ENCODE data around the gene FXYD1.
A peak's percentile ranks its signal among the peaks of the same experiment; 100 is the strongest.
"Not testable (repeated sequence)": the region's sequence is repeated elsewhere in the genome, so short reads cannot be mapped to it uniquely, and the experiment has no call there.

The FXYD1 gene

DNA sequence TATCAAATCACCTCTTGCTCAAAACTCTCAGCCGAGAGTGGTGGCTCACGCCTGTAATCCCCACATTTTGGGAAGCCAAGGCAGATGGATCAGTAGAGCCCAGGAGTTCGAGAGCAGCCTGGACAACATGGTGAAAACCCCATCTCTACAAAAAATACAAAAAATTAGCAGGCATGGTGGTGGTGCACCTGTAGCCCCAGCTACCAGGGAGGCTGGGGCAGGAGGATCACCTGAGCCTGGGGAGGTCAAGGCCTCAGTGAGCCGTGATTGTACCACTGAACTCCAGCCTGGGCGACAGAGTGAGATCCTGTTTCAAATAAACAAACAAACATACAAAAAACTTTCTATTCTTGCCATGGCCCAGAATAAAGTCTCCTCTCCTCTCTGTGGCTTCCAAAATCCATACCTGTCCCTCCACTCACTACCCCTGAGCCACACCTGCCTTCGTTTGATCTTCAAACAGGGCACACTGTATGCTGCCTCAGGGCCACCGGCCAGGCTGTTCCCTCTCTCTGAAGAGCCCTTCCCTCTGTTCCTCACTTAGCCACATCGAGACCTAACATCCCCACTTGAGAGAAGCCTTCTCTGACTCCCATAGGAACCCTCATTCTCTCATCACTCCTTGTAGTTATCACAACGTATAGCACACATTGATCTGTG, 10.1 kb upstream of the FXYD1 start:
- Mint-ChIP-seq H3K27me3 (ENCODE audit: low read depth) (peaks cover 14% of the 10 kb centered on the region), H3K27ac (peak overlapping the region in 1 of 3 experiments; percentile 5), H3K9me3 (no peaks in the 10 kb centered on the region), H3K4me1 (peaks cover 12% of the 10 kb centered on the region), H3K4me3 (no peak overlapping the region), H3K36me3 (ENCODE audit: low read depth) (no peaks in the 10 kb centered on the region)
- TF ChIP-seq, protein P1, sequence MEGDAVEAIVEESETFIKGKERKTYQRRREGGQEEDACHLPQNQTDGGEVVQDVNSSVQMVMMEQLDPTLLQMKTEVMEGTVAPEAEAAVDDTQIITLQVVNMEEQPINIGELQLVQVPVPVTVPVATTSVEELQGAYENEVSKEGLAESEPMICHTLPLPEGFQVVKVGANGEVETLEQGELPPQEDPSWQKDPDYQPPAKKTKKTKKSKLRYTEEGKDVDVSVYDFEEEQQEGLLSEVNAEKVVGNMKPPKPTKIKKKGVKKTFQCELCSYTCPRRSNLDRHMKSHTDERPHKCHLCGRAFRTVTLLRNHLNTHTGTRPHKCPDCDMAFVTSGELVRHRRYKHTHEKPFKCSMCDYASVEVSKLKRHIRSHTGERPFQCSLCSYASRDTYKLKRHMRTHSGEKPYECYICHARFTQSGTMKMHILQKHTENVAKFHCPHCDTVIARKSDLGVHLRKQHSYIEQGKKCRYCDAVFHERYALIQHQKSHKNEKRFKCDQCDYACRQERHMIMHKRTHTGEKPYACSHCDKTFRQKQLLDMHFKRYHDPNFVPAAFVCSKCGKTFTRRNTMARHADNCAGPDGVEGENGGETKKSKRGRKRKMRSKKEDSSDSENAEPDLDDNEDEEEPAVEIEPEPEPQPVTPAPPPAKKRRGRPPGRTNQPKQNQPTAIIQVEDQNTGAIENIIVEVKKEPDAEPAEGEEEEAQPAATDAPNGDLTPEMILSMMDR (IDR thresholded peaks at IDR 0.05; ENCODE audit: unreplicated experiment in 3 of 3) = no peak

GRCh38 chr19:35129724-35130274, 8.8 kb upstream of the FXYD1 start:
- H3K9me3 Mint-ChIP-seq; H3K36me3 Mint-ChIP-seq (ENCODE audit: low read depth); H3K4me1 Mint-ChIP-seq; H3K4me3 Mint-ChIP-seq: not testable (repeated sequence)
- Mint-ChIP-seq H3K27ac (peak overlapping the region; percentile 65 to 85 (median 69)), H3K27me3 (ENCODE audit: low read depth) (peaks cover 11% of the 10 kb centered on the region)

- H3K4me1 Mint-ChIP-seq = peaks cover 12% of the 10 kb centered on the region
Observed at GRCh38 chr19:35130761-35131720, 7.6 kb upstream of the FXYD1 start.

GRCh38 chr19:35132254-35132653, 6.4 kb upstream of the FXYD1 start:
- H3K4me3 Mint-ChIP-seq = no peak overlapping the region
- H3K9me3 Mint-ChIP-seq = no peaks in the 10 kb centered on the region
- peaks cover 14% of the 10 kb centered on the region for H3K27me3 Mint-ChIP-seq (ENCODE audit: low read depth)
- no peaks in the 10 kb centered on the region for H3K36me3 Mint-ChIP-seq (ENCODE audit: low read depth)
- peaks cover 16% of the 10 kb centered on the region for H3K4me1 Mint-ChIP-seq
- peak overlapping the region in 1 of 3 experiments; percentile 13 for H3K27ac Mint-ChIP-seq
- TF ChIP-seq, protein P1 (IDR thresholded peaks at IDR 0.05; ENCODE audit: unreplicated experiment in 3 of 3) = no peak

More at GRCh38 chr19:35130761-35131720, 7.6 kb upstream of the FXYD1 start:
- Mint-ChIP-seq H3K4me3 (no peak overlapping the region), H3K27ac (no peak overlapping the region), H3K9me3 (no peaks in the 10 kb centered on the region), H3K27me3 (ENCODE audit: low read depth) (peaks cover 14% of the 10 kb centered on the region), H3K36me3 (ENCODE audit: low read depth) (no peaks in the 10 kb centered on the region)
- TF ChIP-seq, protein P1 (IDR thresholded peaks at IDR 0.05; ENCODE audit: unreplicated experiment in 3 of 3) = no peak

GRCh38 chr19:35133826-35134225, 4.8 kb upstream of the FXYD1 start:
- Mint-ChIP-seq H3K27me3 (ENCODE audit: low read depth) (peaks cover 14% of the 10 kb centered on the region), H3K4me1 (peaks cover 29% of the 10 kb centered on the region), H3K9me3 (no peaks in the 10 kb centered on the region), H3K36me3 (ENCODE audit: low read depth) (no peaks in the 10 kb centered on the region), H3K27ac (no peak overlapping the region), H3K4me3 (no peak overlapping the region)
- TF ChIP-seq, protein P1 (IDR thresholded peaks at IDR 0.05; ENCODE audit: unreplicated experiment in 3 of 3) = no peak

- Mint-ChIP-seq H3K9me3 (no peaks in the 10 kb centered on the region), H3K27ac (peak within 1 kb of the TSS; percentile 23 to 89 (median 76))
Observed at GRCh38 chr19:35134601-35135242, 3.9 kb upstream of the FXYD1 start, which contains the start of gene LGI4. LGI4 (minus strand) TSS chr19:35135059; CDS start chr19:35134680, 379 bp downstream.

More at GRCh38 chr19:35134601-35135242, 3.9 kb upstream of the FXYD1 start, which contains the start of gene LGI4:
- Mint-ChIP-seq H3K4me3 (peak within 1 kb of the TSS; percentile 51 to 67 (median 56)), H3K4me1 (peaks cover 36% of the 10 kb centered on the region), H3K27me3 (ENCODE audit: low read depth) (peaks cover 15% of the 10 kb centered on the region), H3K36me3 (ENCODE audit: low read depth) (no peaks in the 10 kb centered on the region)
- TF ChIP-seq, protein P1 (IDR thresholded peaks at IDR 0.05; ENCODE audit: unreplicated experiment in 3 of 3) = no peak

All from nephron (organoid).